CD14-positive monocyte (primary cell): Measurements from ENCODE around the gene NBEA. TPM values are rescaled to one million over a fixed set of nuclear protein-coding genes. Genes with fewer than 3 reads are reported as not detected.

Experiments used
- DNase-seq, 3 donors: peaks; one replicate each; pipeline ENCODE4 v3.0.0-alpha.2; 2011 to 2022
- H2AFZ ChIP-seq: 2 replicates; pipeline ENCODE4 v1.6.0; 2012; ENCODE audit warnings: mild to moderate bottlenecking, low read depth, low read length, inconsistent platforms; ENCODE audit not compliant: insufficient read depth, poor library complexity, severe bottlenecking
- H3K27ac ChIP-seq, 2 donors: 1 replicate in 1 of 2; 2 replicates in 1 of 2; pipeline ENCODE4 v1.5.1; 2012 to 2013; ENCODE audit warnings: low read length in 2 of 2, control low read depth in 1 of 2, inconsistent platforms in 1 of 2, low read depth in 1 of 2, mild to moderate bottlenecking in 1 of 2
- H3K27me3 ChIP-seq, 2 donors: one replicate each; pipeline versions ENCODE4 v1.6.0 to v1.6.1; 2011 to 2013; ENCODE audit warnings: low read length in 2 of 2; ENCODE audit not compliant: control insufficient read depth in 2 of 2, insufficient read depth in 2 of 2
- H3K36me3 ChIP-seq, 2 donors: replicated peaks in 1 of 2; 1 replicate in 1 of 2; 2 replicates in 1 of 2; pipeline versions ENCODE4 v1.5.1 to v1.6.1; 2012 to 2013; ENCODE audit warnings: low read length in 2 of 2, control low read depth in 1 of 2, inconsistent platforms in 1 of 2, mild to moderate bottlenecking in 1 of 2; ENCODE audit not compliant: insufficient read depth in 2 of 2, control insufficient read depth in 1 of 2
- H3K4me1 ChIP-seq, 2 donors: 1 replicate in 1 of 2; 2 replicates in 1 of 2; pipeline versions ENCODE4 v1.5.1 to v1.6.1; 2012 to 2013; ENCODE audit warnings: low read length in 2 of 2, control low read depth in 1 of 2, inconsistent platforms in 1 of 2, mild to moderate bottlenecking in 1 of 2, moderate library complexity in 1 of 2; ENCODE audit not compliant: insufficient read depth in 2 of 2, control insufficient read depth in 1 of 2
- H3K4me2 ChIP-seq: replicated peaks from 2 replicates; pipeline ENCODE3; 2012; ENCODE audit warnings: low read length, moderate library complexity, mild to moderate bottlenecking; ENCODE audit not compliant: poor library complexity, severe bottlenecking; ENCODE audit errors: extremely low read depth
- H3K4me3 ChIP-seq, 3 experiments: fragments of 200-600 bp in 1 of 3; sonication (generic) in 1 of 3; replicated peaks in 1 of 3; 1 replicate in 2 of 3; 2 replicates in 1 of 3; pipeline ENCODE4 v1.5.1; 2011 to 2013; ENCODE audit warnings: low read length in 3 of 3, mild to moderate bottlenecking in 3 of 3, control low read depth in 2 of 3, low read depth in 2 of 3, inconsistent platforms in 1 of 3, moderate library complexity in 1 of 3
- H3K79me2 ChIP-seq: 2 replicates; pipeline ENCODE4 v1.6.0; 2012; ENCODE audit warnings: mild to moderate bottlenecking, control low read depth, inconsistent platforms, low read length, moderate library complexity; ENCODE audit not compliant: insufficient read depth
- H3K9ac ChIP-seq: 2 replicates; pipeline ENCODE4 v1.6.0; 2017; ENCODE audit warnings: low read length, mild to moderate bottlenecking; ENCODE audit not compliant: insufficient read depth, poor library complexity, severe bottlenecking
- H3K9me3 ChIP-seq, 2 donors: replicated peaks in 1 of 2; 1 replicate in 1 of 2; 2 replicates in 1 of 2; pipeline versions ENCODE4 v1.5.1 to v1.6.1; 2012 to 2013; ENCODE audit warnings: low read length in 2 of 2, control low read depth in 1 of 2; ENCODE audit not compliant: control insufficient read depth in 1 of 2, insufficient read depth in 1 of 2
- H4K20me1 ChIP-seq: 2 replicates; pipeline ENCODE4 v1.6.0; 2012; ENCODE audit warnings: mild to moderate bottlenecking, low read length, control low read depth, moderate library complexity; ENCODE audit not compliant: insufficient read depth
- H3K27ac Mint-ChIP-seq, 7 donors: one replicate each; pipeline ENCODE4 v1.8.0; 2020; ENCODE audit warnings: mild to moderate bottlenecking in 7 of 7, mixed read lengths in 7 of 7, moderate library complexity in 6 of 7, inconsistent platforms in 2 of 7
- H3K27me3 Mint-ChIP-seq, 3 donors: one replicate each; pipeline ENCODE4 v1.8.0; 2021 to 2022; ENCODE audit warnings: low read depth in 3 of 3, mild to moderate bottlenecking in 3 of 3, mixed read lengths in 3 of 3, moderate library complexity in 3 of 3, inconsistent platforms in 1 of 3
- H3K36me3 Mint-ChIP-seq, 2 donors: one replicate each; pipeline ENCODE4 v1.8.0; 2020; ENCODE audit warnings: mixed read lengths in 2 of 2, inconsistent platforms in 1 of 2, mild to moderate bottlenecking in 1 of 2
- H3K4me1 Mint-ChIP-seq: one replicate; pipeline ENCODE4 v1.8.0; 2020; ENCODE audit warnings: mild to moderate bottlenecking, mixed read lengths
- H3K4me3 Mint-ChIP-seq, 2 donors: one replicate each; pipeline ENCODE4 v1.8.0; 2020; ENCODE audit warnings: mild to moderate bottlenecking in 2 of 2, mixed read lengths in 2 of 2, moderate library complexity in 1 of 2
- H3K9me3 Mint-ChIP-seq, 7 donors: one replicate each; pipeline ENCODE4 v1.8.0; 2020 to 2022; ENCODE audit warnings: mixed read lengths in 7 of 7, mild to moderate bottlenecking in 6 of 7, moderate library complexity in 6 of 7, inconsistent platforms in 2 of 7
- CTCF ChIP-seq: fragments of 200-600 bp; IDR thresholded peaks from one replicate; pipeline ENCODE4 v1.8.0; 2022; ENCODE audit warnings: antibody characterized with exemption, mild to moderate bottlenecking
- WGBS: methylation state at CpG from one replicate; pipeline ENCODE4 v1.1.5; 2013; ENCODE audit warnings: missing lambda C conversion rate; ENCODE audit not compliant: insufficient coverage; 5-methylcytosine and 5-hydroxymethylcytosine counted together
- intact Hi-C, 2 donors: fragments of 100-400 bp; cut with micrococcal nuclease; formaldehyde crosslinking; loops; one replicate each; pipeline versions ENCODE4 v1.15.0 to v1.15.1; 2023
- polyA plus RNA-seq, 3 donors: library from polyadenylated mRNA; depleted of rRNA in 1 of 3; unstranded in 2 of 3; stranded (reverse) in 1 of 3; fragments of 300-500 nt in 2 of 3; fragments of >200 nt in 1 of 3; fragmentation: Illumina TruSeq in 2 of 3; gene quantifications; 1 replicate in 2 of 3; 2 replicates in 1 of 3; pipeline ENCODE4 v1.2.3, GENCODE V29; 2012 to 2021

The NBEA gene
- polyA plus RNA-seq, 3 donors: 0.03 to 0.23 (median 0.08) TPM

- Mint-ChIP-seq H3K27ac (no peak overlapping the region), H3K4me1 (peaks cover 19% of the 10 kb centered on the region), H3K27me3 (peaks cover 36 to 61% (median 39%) of the 10 kb centered on the region in 3 donors), H3K36me3 (peaks cover 3 to 6% of the 10 kb centered on the region in 2 donors), H3K9me3 (peaks cover 0 to 6% (median 4%) of the 10 kb centered on the region in 7 donors), H3K4me3 (peak overlapping the region; percentile 83 to 92)
- H3K4me3 ChIP-seq: peak overlapping the region; percentile 14 to 83 (median 78)
- DNase-seq: no peak
- peaks cover 43 to 58% of the 10 kb centered on the region in 2 donors for H3K27me3 ChIP-seq
- H4K20me1 ChIP-seq: no peaks in the 10 kb centered on the region
- peak overlapping the region; percentile 40 for H3K9ac ChIP-seq
- under 1% methylated on average over 52 of the region's 62 CpGs for WGBS
- intact Hi-C loops: no loop called here
- peak overlapping the region; percentile 76 for H2AFZ ChIP-seq
- TF ChIP-seq CTCF: no peak
- peaks cover 8 to 14% of the 10 kb centered on the region in 2 donors for H3K4me1 ChIP-seq
- no peak overlapping the region for H3K27ac ChIP-seq
- no peaks in the 10 kb centered on the region for H3K36me3 ChIP-seq
- peak overlapping the region; percentile 83 for H3K4me2 ChIP-seq
- H3K9me3 ChIP-seq: peaks cover 0 to 11% of the 10 kb centered on the region in 2 donors
- no peaks in the 10 kb centered on the region for H3K79me2 ChIP-seq
Observed at GRCh38 chr13:34942732-34943435, 814 bp downstream of the NBEA start.

- Mint-ChIP-seq H3K4me1 (peaks cover 19% of the 10 kb centered on the region), H3K27me3 (peaks cover 35 to 58% (median 36%) of the 10 kb centered on the region in 3 donors), H3K4me3 (peak overlapping the region; percentile 83 to 92), H3K9me3 (peaks cover 0 to 6% (median 4%) of the 10 kb centered on the region in 7 donors), H3K27ac (no peak overlapping the region), H3K36me3 (peaks cover 3 to 6% of the 10 kb centered on the region in 2 donors)
- Histone ChIP-seq H3K36me3 (no peaks in the 10 kb centered on the region), H3K4me1 (peaks cover 8 to 14% of the 10 kb centered on the region in 2 donors), H3K27me3 (peaks cover 43 to 58% of the 10 kb centered on the region in 2 donors), H3K9me3 (peaks cover 0 to 11% of the 10 kb centered on the region in 2 donors), H4K20me1 (no peaks in the 10 kb centered on the region), H3K9ac (no peak overlapping the region), H3K27ac (no peak overlapping the region), H3K79me2 (no peaks in the 10 kb centered on the region), H3K4me3 (peak overlapping the region in 1 of 3 experiments; percentile 78), H3K4me2 (peak overlapping the region; percentile 83), H2AFZ (peak overlapping the region; percentile 76)
- no peak for DNase-seq
- 48% methylated on average over 5 of the region's 10 CpGs for WGBS
- TF ChIP-seq CTCF: no peak
- intact Hi-C loops: no loop called here
Observed at GRCh38 chr13:34943436-34944273, 1.6 kb downstream of the NBEA start.
